HT-29 (cell line): ENCODE results near the gene ACVRL1. TPM values are rescaled to one million over a fixed set of nuclear protein-coding genes. Genes with fewer than 3 reads are reported as not detected.

Source experiments
- DNase-seq: peaks from one replicate; pipeline ENCODE4 v3.0.0-alpha.2; 2015; ENCODE audit warnings: low spot score
- total RNA-seq: library from RNA; depleted of rRNA; stranded (reverse); fragments of >200 nt; shearing (Covaris generic); gene quantifications from 2 replicates; pipeline ENCODE4 v1.2.3, GENCODE V29; 2014

The ACVRL1 gene
- total RNA-seq, 1 experiment from 2014 or later, result not detected

DNA sequence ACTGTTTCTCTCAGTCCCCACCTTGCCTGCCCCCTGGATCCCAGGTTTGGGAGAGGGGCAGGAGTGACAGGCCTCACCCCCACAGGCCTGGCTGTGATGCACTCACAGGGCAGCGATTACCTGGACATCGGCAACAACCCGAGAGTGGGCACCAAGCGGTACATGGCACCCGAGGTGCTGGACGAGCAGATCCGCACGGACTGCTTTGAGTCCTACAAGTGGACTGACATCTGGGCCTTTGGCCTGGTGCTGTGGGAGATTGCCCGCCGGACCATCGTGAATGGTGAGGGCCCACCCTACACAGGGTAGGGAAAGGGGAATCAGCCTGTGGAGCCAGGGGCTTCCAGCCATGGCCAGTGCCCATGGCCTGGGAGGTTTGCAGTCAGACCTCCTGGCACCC is 8.6 kb downstream of the ACVRL1 start:
- no peak for DNase-seq

DNA sequence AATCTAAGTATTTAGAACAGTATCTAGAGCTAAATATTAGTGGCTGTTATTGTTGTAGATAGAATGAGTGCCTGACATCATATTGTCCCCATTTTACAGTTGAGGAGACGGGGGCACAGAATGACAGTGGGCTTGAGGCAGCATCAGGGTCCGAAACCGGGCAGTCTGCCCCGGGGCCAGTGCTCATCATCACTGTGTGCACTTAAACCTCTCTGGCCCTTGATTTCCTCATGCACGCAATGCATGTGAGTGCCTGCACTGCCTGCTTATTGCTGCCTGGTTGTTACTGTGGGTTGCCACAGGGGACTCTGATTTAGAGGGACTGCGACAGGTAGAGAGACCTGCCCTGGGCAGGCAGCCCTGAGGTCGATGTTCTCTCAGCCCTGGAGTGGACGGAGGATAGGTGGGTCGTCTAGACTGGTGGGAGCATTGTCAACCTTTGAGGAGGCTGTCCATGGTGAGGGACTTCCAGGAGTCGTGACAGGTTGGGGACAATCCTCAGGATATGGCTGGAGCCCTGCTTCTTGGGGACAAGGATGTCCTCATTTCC is 9.8 kb downstream of the ACVRL1 start:
- DNase-seq, result no peak

DNA sequence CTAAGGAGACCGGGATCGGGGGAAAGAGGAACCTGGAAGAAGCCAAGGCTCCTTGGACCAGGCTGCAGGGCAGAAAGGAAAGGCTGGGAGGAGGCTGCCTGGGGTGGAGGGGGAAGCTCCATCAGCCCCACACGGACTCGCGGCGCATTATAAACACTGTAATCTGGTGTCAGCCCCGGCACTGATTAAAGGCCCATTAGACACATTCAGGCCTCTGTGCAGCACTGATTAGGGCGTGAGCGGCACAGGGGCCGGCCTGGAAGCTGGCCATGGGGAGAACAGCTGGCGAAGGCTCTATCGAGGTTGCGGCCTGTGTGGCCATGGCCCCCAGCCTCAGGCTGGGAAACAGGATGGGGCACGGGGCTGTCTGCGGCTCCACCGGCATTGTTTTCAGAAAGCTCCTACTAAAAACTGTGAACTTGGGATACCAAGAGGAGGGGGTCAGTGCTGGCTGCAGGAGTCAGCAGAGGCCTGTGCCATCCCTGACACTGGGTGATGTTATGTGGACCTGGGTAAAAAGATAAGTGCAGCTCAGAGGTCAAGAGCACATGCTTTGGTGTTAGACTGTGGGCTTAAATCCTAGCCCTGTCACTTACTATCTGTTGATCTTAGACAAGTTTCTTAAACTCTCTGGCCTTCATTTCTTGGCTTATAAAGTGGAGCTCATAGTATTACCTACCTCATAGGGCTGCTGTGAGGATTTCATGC is 10.6 kb downstream of the ACVRL1 start:
- DNase-seq, result no peak

DNA sequence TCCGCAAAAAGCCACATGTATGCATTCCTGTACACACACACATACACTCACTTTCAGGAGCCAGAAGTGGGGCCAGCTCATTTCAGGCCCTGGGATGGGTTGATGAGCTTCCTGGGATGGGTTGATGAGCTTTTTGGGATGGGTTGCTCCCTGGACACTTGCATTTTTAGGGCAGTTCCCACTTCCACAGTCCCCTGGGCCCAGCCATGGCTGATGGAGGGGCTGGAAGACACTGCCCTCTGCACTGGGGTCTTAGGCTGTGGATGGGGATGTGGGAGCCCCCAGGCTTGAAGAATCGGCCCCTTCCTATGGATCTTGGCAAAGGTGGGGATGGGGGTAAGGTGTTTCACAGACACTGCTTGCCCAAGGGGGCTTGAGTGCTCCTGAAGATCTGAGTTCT is 12.7 kb downstream of the ACVRL1 start:
- DNase-seq, result no peak

DNA sequence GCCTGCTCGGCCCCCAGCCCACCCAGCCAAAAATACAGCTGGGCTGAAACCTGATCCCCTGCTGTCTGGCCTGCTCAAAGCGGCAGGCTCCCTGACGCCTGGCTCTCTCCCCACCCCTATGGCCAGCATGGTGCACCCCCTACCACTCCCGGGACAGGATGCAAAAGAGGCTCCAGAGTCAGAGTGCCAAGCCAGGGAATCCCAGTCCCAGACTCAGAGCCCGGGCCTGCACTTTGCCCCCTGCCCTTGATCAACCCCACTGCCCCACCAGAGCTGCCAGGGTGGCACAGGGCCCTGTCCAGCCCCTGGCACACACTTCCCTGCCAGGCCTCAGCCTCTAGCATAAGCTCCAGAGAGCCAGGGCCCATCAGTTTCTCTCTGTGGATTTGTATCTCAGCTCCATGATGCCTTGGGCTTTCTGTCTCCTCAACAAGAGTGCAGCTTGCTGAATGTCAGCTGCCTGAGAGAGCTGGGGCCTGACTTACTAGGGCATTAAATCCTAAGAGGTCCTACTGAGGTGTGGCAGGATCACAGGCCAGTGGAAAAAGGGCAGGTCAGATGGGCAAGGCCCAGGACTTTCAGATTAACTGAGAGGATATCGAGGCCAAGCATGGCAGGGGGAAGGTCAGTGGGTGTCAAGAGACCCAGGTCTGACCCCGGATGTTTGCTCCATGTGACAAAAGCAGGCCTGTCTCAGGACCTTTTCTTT is 13.9 kb downstream of the ACVRL1 start:
- no peak for DNase-seq

DNA sequence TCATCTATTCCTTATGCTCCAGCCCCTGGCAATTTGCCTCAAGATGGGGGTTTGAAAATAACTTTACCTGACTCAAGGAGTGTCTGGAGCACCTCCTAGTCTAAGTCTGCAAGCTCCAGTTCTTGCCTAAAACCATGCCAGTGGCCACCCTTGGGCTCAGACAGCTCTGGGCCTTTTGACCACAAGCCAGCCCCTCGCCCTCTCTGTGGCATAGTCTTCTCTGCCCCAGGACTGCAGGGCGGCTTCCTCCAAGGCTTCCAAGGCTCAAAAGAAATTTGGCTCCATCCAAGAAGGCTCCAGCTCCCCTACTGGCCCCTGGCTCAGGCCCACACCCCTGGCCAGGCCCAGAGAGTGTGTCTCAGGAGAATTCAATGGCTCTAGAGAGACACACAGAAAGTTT is 14.8 kb downstream of the ACVRL1 start:
- no peak for DNase-seq

DNA sequence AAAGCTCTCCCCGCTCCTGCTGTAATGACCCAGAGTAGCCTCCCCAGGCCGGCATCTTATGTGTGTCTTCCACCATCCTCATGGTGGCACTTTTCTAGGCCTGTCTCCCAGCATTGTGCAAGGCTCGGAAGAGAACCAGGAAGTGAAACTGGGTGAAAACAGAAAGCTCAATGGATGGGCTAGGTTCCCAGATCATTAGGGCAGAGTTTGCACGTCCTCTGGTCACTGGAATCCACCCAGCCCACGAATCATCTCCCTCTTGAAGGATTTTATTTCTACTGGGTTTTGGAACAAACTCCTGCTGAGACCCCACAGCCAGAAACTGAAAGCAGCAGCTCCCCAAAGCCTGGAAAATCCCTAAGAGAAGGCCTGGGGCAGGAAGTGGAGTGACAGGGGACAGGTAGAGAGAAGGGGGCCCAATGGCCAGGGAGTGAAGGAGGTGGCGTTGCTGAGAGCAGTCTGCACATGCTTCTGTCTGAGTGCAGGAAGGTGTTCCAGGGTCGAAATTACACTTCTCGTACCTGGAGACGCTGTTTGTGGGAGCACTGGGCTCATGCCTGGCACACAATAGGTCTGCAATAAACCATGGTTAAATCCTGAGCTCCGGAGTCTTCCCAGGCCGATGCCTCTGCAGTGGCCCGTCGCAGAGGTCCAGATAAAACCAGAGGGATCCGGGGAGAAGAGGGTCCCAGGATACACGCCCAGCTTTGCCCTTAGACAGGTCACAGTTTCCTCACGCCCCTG is 15.6 kb downstream of the ACVRL1 start:
- DNase-seq, result peak; percentile 23

DNA sequence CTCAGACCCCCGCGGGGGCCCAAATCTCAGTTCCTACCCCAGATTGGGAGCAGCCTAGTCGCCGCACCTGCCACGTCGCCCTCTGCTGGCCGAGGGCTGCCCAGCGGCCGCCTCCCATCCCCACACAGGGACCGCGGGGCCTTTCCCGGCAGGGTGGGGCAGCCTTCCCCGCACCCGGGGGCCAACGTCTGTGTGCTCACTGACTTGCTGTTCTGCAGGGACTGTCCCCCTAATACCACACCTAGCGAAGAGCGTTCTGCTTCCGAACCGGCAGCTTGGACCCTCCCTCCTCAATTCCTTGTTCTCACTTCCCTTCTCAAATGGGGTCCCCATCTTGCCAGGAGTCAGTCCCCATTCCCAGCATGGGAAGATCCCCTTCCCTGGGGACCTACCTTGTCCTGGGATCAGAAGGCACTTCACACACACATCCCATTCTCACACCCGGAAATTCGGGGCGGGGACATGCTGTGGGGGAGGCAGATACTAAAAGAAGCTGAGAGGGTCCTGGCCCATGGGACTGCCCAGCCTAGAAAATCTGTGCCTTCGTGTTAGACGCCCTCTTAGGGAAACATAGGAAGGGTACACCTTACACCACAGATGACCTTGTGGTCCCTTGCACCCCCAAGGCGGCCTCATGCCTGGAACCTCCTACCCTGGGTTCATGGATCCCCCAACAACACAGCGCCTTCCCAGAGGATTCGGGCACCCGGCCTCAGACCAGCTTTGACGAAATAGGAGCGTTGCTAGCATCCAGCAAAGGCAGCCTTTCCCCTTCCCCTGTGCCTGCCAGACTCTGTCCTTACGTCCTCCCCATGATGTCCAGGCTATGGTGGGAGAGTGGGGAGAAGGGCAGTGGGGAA is 16.4 kb downstream of the ACVRL1 start:
- peak; percentile 24 for DNase-seq

DNA sequence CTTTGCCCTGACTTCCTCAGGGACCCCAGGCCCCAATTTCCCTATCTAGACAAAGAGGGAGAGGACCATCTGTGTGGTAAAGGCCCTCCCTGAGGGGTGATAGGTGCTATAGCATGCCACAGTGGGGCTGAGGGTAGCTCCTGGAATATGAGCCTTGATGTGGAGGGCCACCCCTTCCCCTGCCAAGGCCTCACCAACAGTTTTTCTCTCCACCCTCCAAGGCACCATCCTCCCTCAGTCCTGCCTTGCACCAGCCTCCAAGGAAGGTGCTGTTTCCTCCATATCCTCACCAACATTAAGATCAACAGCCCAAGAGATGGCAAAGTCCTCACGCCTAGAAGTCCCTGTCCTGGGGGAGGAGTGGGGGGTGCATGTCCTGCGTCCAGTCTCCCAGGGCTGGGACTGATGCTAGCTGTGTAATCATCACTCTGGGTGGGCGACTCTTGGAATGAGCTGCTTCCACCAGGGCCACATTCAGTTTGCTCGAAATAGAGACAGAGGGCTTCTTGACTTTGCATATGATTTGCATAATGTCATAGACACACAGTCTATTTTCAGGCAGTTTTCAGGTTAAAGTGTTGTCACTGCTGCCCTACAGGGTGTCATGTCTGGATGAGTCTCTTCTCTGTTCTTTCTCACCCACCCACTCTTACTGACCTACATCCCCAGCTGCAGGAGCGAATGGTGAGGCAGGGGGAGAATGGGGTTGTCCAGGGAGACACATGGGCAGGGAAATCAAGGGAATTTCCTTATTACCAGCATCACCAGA is 17.4 kb downstream of the ACVRL1 start:
- DNase-seq, result no peak

DNA sequence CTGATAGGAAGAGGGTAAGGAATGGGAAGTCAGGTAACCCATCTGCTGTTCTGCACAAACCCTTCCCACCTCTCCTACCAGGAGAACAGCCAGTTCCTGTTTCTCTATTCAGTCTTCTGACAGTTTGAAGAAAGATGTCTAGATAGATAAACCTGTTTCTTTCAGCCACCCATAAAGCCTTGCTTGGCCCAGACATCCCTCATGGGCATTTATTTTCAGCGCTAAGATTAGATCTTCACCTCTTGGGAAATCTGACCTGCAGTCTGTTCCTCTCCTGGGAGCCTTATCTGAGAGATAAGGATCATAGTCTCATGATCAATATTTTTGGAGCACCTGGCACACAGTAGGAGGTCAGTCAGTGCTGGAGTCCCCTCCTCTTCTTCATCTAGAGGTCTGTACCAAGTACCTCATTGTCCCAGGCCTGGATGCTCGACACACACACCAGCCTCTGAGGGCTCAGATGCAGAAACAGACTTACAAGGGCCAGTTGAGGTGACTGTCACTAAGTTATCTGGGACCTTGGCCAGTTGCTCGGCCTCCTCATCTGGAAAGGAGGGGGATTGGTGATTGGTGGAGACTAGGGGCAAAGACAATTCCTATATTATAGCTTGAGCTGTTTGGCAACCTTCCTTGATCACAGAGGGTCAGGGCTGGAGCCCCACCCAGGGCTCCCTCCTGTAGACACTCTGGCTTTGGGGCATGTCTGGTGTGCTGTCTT is 18.2 kb downstream of the ACVRL1 start:
- DNase-seq, result no peak

DNA sequence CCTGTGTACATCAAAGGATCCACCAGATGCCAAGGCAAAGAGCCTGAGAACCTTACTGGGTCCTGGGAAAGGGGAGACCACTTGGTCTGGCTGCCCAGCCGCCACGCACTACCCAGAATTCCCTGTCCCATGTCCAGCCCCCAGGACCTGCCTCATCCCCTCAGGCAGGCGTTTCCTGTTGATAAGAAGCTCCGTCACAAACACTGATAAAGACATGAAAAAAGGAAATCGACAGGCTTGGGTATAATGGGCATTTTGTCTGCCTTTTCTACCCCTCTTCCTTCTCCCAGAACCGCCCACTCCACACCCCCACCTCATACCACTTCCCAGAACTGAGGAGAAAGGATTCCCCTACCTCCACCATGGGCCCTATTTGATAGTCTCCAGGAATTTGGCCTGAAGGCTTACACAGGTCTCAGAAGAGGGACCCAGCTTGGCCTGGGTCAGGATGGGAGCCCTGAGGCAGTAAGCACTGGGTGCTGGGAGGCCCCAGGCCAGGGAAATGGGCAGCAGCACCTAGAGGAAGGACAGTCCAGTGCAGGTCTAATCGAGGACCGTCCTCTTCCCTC is 18.8 kb downstream of the ACVRL1 start:
- DNase-seq, result no peak

DNA sequence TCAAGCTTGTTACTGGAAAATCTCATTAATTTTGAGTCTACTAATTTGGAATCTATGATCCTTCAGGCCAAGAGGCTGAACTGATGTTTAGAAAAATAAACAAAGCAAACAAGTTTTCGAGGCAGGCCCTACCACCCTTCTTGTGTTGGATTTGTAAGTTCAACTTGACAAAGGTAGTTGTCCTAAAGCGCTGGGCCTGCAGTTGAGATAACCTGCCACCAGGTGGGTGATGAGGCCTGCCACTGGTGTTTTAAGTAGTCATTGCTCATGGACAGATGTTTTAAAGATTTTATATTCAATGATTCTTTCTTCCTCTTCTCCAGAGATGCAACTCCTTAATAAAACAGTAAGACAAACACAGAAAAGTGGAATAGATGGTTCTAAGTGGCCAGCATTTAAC is 19.4 kb downstream of the ACVRL1 start:
- DNase-seq, result peak; percentile 83

DNA sequence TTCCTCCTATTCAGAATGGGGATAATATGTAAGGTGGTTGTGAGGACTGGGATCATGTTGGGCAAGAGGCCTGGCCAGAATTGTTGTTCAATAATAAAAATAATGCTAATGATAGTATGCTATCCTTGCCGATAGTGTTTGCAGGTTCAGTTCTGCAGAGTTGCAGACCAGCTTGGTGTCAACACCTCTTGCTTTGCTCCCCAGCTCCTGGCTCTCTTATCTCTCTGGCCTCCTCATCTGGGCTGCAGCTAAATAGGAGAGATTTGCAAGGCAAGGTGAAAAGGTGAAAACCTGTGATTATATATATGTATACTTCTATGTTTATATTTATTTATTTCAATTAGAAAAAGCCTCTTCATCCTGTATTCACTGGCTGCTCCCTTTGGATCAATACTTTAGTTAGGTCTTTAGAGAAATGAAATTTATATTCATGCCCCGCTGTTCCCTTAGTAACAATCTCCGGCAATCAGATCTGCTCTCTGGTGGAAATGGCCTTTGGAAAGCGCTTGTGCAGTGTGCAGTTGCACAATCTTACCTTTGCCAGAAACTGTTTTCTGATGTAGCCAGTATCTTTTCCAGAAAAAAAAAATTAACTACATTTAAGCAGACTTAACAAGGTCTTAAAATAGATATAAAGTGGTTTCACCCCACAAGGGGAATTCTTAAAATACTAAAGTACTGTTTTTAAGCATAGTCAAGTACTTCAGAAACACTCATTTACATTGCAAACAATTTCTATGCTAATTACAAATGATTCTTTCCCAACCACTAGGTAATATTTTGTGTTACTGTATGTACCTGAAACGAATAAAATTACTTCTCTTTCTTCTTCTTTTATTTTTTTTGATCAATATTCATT is 25.1 kb downstream of the ACVRL1 start:
- no peak for DNase-seq

DNA sequence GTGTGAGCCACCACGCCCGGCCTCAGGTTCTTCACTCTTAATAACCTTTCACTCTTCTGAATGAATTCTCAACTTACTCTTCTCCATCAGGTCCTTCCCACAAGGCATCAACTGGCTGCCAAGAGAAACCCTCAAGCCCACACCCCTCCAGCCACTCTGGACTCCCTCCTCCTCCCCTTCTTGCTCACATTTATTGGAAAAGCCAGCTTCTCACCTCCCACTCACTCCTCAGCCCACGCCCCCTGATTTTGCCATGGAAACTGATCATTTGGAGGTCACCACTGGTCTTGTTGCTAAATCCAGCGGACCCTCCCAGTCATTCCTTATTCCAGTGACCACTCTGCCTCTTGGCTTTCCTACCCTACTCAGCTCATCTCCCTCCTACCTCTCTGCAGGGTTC is 26.8 kb downstream of the ACVRL1 start:
- DNase-seq, result no peak

DNA sequence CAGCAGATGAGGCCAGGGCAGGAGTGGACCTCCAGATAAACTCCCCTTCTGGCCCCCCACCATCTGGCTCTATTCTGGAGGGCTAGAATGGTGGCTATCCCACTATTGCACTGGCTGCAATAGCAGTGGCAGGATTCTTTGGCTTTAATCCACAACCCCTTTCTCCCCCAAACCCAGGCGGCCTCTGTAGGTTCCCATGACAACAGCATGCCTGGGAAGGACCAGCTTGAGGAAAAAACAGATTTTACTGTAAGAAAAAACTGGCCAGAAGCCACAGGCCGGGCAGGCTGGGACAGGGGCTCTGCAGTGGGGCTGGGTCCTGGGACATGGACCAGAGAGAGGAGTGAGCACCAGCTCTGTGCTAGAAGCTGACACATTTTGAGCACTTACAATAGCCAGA is 30.6 kb downstream of the ACVRL1 start:
- no peak for DNase-seq

DNA sequence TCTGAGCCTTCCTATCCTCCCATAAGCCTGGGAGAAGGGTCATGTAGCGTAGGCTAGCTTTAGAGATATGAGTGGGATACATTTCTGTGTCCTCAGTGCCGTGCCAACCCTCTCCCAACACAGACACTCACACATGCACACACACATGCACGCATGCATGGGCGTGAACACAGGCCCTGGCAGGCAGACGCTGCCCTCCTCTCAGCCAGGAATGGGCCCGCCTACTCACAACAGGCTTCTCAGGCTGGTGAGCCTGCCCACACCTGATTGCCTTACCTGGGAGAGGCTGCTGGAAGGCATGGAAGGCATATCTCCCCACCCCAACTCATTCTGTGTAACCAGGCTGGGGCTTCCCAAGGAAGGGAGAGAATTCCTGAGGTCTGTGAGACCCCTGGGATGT is 31.4 kb downstream of the ACVRL1 start:
- DNase-seq, result no peak

DNA sequence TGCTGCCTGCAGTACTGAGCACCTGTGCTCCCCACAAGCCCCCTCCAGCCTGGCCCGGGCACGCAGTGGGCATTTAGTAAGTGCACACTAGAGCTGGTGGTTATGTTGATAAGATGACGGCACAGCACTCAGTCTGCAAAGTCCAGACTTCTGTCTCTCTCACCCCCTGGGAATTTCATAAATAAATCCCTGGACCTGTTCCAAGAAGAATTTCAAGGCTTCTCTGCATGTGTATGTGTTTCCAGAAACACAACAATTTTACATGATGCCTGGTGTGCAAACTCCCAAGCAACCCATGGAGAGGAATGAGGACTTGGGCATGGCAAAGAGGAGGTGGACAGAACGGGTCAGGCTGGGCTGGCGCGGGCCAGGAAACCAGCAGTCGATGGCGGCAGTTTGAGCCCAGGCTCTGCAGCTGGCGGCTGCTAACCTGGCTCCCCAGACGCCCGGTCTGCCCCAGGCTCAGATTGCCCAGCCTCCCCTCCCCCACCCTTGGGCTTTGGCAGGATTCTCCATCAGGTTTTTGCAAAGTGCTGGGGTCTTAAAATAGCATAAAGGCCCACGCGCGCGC is 33.8 kb downstream of the ACVRL1 start:
- DNase-seq, result no peak

DNA sequence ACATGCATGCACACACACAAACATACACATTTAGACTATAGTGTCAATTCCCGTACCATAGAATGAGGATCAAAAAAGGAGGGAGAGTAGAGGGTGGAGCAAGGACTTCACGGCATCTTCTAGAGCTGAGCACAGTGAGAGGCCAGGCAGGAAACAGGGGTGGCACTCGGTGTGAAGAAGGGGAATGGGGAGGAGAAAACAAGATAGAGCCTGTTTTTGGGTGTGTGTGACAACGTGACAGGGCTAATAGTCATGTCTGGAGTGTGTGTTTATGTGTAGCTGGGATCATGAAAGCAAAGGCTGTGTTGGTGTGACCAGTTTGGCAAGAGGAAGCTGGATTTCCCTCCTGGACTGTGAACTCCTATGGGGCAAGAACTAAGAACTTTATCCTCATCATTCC is 34.3 kb downstream of the ACVRL1 start:
- no peak for DNase-seq
